Left lung (tissue), 10 donors: ENCODE measurements around the gene TXNDC11. TPM values are rescaled to one million over a fixed set of nuclear protein-coding genes. Genes with fewer than 3 reads are reported as not detected.

Experiments
- ATAC-seq: fragments of 200-7000 bp; cut with Tn5 transposase; one replicate; pipeline ENCODE4 v1.9.1; 2020; ENCODE audit warnings: moderate library complexity
- DNase-seq, 4 donors: peaks; one replicate each; pipeline ENCODE4 v3.0.0-alpha.2; 2013 to 2020
- H3K27ac ChIP-seq, 2 donors: fragments of 200-600 bp; sonication (generic) in 1 of 2; one replicate each; pipeline versions ENCODE4 v1.5.0 to v1.8.0; 2020 to 2021
- H3K27me3 ChIP-seq, 2 donors: fragments of 200-600 bp; sonication (generic) in 1 of 2; one replicate each; pipeline versions ENCODE4 v1.5.0 to v1.8.0; 2020 to 2021
- H3K36me3 ChIP-seq, 2 donors: fragments of 200-600 bp; sonication (generic) in 1 of 2; one replicate each; pipeline versions ENCODE4 v1.5.0 to v1.8.0; 2020 to 2021
- H3K4me1 ChIP-seq, 2 donors: fragments of 200-600 bp; one replicate each; pipeline ENCODE4 v1.8.0; 2021
- H3K4me3 ChIP-seq, 2 donors: fragments of 200-600 bp; sonication (generic) in 1 of 2; one replicate each; pipeline versions ENCODE4 v1.5.0 to v1.8.0; 2020 to 2021; ENCODE audit warnings: mild to moderate bottlenecking in 1 of 2
- H3K9me3 ChIP-seq, 2 donors: fragments of 200-600 bp; sonication (generic) in 1 of 2; one replicate each; pipeline versions ENCODE4 v1.5.0 to v1.8.0; 2020 to 2021
- CTCF ChIP-seq, 2 donors: fragments of 200-600 bp; sonication (generic) in 1 of 2; IDR thresholded peaks; one replicate each; pipeline versions ENCODE4 v1.5.0 to v1.8.0; 2021; ENCODE audit warnings: antibody characterized with exemption in 2 of 2
- intact Hi-C, 2 donors: fragments of 100-400 bp; cut with DNase I; formaldehyde crosslinking; loops; one replicate each; pipeline versions ENCODE4 v1.11.2 to v1.14.2; 2022
- polyA plus RNA-seq, 6 donors: library from polyadenylated mRNA; unstranded; fragments of 120-200 nt; gene quantifications; one replicate each; pipeline ENCODE4 v1.2.1, GENCODE V29; 2013; ENCODE audit not compliant: insufficient read length in 6 of 6
- total RNA-seq, 2 donors: library from RNA; stranded (reverse); fragmentation: NEBNext Ultra II Directional; extraction: Animal tissue kit (Norgen Biotek cat#: 25700); gene quantifications; one replicate each; pipeline ENCODE4 v1.2.1, GENCODE V29; 2021
- donor health status: DM: no; HTN: yes; CAD: no.
- donor health status: DM: no; HTN: no; CAD: no.

The TXNDC11 gene
- total and polyA plus RNA-seq, 8 donors: 33.9 to 76.8 (median 38.2) TPM

GRCh38 chr16:11655655-11656054 is 87.0 kb downstream of the TXNDC11 start:
- ATAC-seq (no peak), DNase-seq (no peak)
- intact Hi-C loops: loop anchor here in 1 of 2 donors (5.0 kb wide), 1 partner anchor 52 kb away; no protein-coding TSS in a partner anchor
- no peaks in the 10 kb centered on the region for H3K9me3 ChIP-seq
- H3K27me3 ChIP-seq: no peaks in the 10 kb centered on the region
- H3K4me1 ChIP-seq: peaks cover 0 to 3% of the 10 kb centered on the region in 2 donors
- H3K36me3 ChIP-seq: no peaks in the 10 kb centered on the region
- H3K27ac ChIP-seq: no peak overlapping the region
- H3K4me3 ChIP-seq: no peak overlapping the region
- no peak for TF ChIP-seq CTCF (IDR thresholded peaks at IDR 0.05)

- Histone ChIP-seq H3K36me3 (no peaks in the 10 kb centered on the region), H3K27ac (no peak overlapping the region), H3K4me3 (no peak overlapping the region), H3K9me3 (no peaks in the 10 kb centered on the region), H3K27me3 (no peaks in the 10 kb centered on the region), H3K4me1 (no peaks in the 10 kb centered on the region)
- no peak for TF ChIP-seq CTCF (IDR thresholded peaks at IDR 0.05)
- intact Hi-C loops: no loop called here
- DNase-seq: no peak
- no peak for ATAC-seq
These were observed 90.9 kb downstream of the TXNDC11 start for GRCh38 chr16:11651796-11652195.

GRCh38 chr16:11650641-11651591 is 91.7 kb downstream of the TXNDC11 start:
- no peak for TF ChIP-seq CTCF (IDR thresholded peaks at IDR 0.05)
- Histone ChIP-seq H3K9me3 (no peaks in the 10 kb centered on the region), H3K27me3 (no peaks in the 10 kb centered on the region), H3K4me3 (no peak overlapping the region), H3K36me3 (no peaks in the 10 kb centered on the region), H3K27ac (no peak overlapping the region), H3K4me1 (no peaks in the 10 kb centered on the region)
- ATAC-seq (no peak), DNase-seq (no peak)
- intact Hi-C loops: no loop called here

- intact Hi-C loops: no loop called here
- Histone ChIP-seq H3K4me1 (no peaks in the 10 kb centered on the region), H3K4me3 (no peak overlapping the region), H3K36me3 (no peaks in the 10 kb centered on the region), H3K27me3 (no peaks in the 10 kb centered on the region), H3K27ac (no peak overlapping the region), H3K9me3 (no peaks in the 10 kb centered on the region)
- TF ChIP-seq CTCF (IDR thresholded peaks at IDR 0.05): no peak
- no peak for DNase-seq
- no peak for ATAC-seq
These were observed 93.4 kb downstream of the TXNDC11 start for GRCh38 chr16:11649276-11649675.

- Histone ChIP-seq H3K27ac (no peak overlapping the region), H3K4me3 (no peak overlapping the region), H3K36me3 (no peaks in the 10 kb centered on the region), H3K27me3 (no peaks in the 10 kb centered on the region), H3K9me3 (no peaks in the 10 kb centered on the region), H3K4me1 (peaks cover 10 to 35% of the 10 kb centered on the region in 2 donors)
- intact Hi-C loops: loop anchor here in 1 of 2 donors (5.0 kb wide), 2 partner anchors 110 to 235 kb away; no protein-coding TSS in a partner anchor
- DNase-seq (no peak), ATAC-seq (no peak)
- TF ChIP-seq CTCF (IDR thresholded peaks at IDR 0.05): no peak
These were observed 99.9 kb downstream of the TXNDC11 start for GRCh38 chr16:11642765-11643116.
